ENCODE data around the gene DPY30.

DPY30 gene

GRCh38 chr2:31979956-31980355 is 59.6 kb downstream of the DPY30 start:
- H3K27ac ChIP-seq, result no peak overlapping the region
- no peak for TF ChIP-seq CTCF (conservative IDR thresholded peaks at IDR 0.05)
- TF ChIP-seq ZFX (IDR thresholded peaks at IDR 0.05), result no peak

- TF ChIP-seq CTCF (conservative IDR thresholded peaks at IDR 0.05) (no peak), ZFX (IDR thresholded peaks at IDR 0.05) (no peak)
- no peak overlapping the region for H3K27ac ChIP-seq
Observed at GRCh38 chr2:31979018-31979417, 60.6 kb downstream of the DPY30 start.

GRCh38 chr2:31978436-31978835 is 61.2 kb downstream of the DPY30 start:
- H3K27ac ChIP-seq, result no peak overlapping the region
- TF ChIP-seq ZFX (IDR thresholded peaks at IDR 0.05), result no peak
- no peak for TF ChIP-seq CTCF (conservative IDR thresholded peaks at IDR 0.05)
